AML-193 (cell line): ENCODE data around the gene SH3RF3.
A peak's percentile ranks its signal among the peaks of the same experiment; 100 is the strongest.

Experiments
- DNase-seq, 2 experiments: peaks; one replicate each; lab custom pipeline; 2025; lab: John Stamatoyannopoulos, UW

SH3RF3 gene

GRCh38 chr2:109435901-109436598 lies 307.0 kb downstream of the SH3RF3 start:
- no peak for DNase-seq

DNA sequence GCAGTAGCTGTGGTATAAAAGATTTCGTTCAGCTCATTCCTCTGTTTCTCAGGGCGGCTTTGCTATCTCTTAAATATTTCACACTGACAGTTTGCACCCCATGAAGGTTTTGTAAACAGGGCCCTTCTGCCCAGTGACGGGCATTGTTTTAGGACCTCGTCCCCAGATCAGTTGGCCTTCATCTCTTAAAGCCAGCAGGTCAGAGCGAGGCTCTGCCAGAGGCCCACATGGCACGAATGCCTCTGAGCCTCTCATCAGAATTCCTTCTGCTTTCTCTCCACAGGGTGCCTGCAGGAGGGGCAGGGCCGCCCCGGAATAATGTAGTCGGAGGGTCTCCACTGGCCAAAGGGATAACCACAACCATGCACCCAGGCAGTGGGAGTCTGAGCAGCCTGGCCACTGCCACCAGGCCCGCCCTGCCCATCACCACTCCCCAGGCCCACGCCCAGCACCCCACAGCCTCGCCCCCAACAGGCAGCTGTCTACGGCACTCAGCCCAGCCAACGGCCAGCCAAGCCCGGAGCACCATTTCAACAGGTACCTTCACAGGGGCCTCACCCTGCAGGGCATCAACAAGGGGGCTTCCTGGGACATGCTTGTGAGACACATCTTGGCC lies 307.7 kb downstream of the SH3RF3 start:
- DNase-seq: no peak

DNA sequence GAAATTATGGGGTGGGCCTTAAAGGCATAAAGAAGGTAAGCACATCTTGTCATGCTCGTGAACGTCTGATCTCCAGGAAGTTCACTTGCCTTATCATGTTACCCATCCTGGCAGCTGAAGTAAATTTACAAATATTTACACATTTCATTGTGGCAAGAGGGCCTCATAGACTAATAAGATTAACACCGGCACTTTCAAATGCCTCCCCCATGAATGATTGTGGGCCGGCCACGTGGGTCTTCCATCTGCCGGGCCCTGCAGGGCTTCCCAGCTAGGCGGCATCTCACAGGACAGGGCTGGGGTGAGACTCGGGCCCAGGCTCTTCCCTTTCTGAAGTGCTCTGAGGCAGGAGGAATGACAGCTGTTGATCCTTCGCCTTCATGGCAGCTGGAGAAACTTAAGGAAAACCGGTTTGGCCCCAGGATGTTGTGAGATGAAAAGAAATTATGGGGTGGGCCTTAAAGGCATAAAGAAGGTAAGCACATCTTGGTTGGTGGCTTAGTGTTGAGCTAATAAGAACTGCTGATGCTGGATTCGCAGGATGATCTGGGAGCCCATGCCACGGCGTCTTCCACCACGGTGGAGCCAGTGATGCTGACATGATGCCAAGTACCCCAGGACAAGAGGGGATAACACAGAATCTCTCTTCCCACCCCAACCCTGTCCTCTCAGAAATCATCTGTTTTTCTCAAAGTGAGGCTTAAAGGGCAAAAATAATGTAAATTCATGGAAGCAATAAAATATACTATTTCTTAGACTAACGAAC lies 308.5 kb downstream of the SH3RF3 start:
- no peak for DNase-seq

GRCh38 chr2:109438146-109438545 lies 309.1 kb downstream of the SH3RF3 start:
- DNase-seq: no peak

DNA sequence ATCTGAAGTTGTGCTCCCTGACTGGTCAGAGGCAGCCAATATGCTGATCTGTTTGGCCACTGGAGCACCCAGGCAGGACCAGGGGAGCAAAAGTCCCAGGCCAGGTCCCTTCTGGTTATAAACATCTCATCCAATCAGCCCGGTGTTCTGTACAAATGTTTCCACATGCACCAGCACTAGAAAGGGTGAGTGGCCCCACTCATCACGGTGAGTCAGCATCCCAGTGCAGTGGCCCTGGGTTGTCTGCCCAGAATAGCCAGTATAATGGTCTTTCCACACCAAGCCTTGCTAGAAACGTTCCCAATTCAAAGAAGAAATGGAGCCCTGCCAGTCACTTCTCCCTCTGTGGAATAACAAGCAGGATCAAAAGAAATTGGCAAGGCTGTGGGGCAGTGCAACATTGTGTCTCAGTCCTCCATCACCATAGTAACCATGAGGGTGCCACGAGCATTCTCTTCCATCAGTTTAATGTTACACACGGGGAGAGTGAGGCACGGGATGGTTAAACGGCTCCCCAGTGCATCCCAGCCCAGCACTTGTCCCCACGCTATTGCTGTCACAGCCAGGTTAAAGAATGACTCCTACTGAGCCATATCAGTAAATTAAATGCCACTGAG lies 309.9 kb downstream of the SH3RF3 start:
- DNase-seq: no peak

- no peak for DNase-seq
Measured at GRCh38 chr2:109439390-109439786, 310.4 kb downstream of the SH3RF3 start.

DNA sequence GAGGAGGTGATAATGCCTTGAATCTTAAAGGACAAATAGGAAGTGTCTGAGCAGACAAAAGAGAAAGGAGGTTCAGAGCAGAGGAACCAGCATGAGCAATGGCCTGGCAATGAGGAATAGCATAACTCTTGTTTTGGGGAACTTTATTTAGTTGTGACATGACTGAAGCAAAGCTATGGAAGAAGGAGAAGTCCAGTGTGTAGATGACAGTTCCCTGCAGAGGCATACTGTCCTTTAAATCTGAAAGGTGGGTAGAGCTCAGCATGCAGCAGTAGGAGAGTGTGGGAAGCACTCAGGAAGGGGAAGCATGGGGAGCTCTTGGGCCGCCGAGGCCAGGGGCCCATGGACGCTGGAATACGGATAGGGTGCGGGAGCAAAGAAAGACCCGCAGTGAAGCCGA lies 311.0 kb downstream of the SH3RF3 start:
- DNase-seq: no peak

DNA sequence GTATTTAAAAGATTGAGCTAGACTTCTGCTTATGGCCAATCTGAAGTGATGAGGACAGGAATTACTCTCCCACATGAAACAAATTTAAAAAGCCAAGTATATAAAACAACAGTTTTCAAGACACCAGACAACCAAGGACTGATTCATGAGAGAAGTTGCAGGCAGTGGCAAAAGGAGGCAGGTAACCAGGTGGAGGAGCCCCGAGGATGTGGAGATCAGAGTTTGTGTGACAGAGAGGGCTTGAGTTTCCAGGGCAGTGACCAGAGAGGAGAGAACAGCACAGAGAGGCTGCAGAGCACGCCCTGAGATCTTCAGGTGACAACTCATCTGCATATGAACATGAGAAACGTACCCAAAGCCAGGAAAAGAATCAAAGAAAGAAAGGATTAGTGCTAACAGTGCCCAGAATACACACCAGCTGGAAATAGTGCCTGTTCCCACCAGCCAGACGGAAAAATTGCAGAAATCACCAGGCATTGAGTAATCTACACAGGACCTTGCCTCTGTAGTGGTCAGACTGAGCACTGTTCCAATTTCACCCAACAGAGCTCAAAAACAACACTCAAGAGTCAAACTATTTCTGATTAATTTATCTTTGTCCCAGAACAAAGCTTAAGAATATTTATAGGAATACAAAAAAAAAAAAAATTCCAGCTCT lies 311.6 kb downstream of the SH3RF3 start:
- DNase-seq: no peak

DNA sequence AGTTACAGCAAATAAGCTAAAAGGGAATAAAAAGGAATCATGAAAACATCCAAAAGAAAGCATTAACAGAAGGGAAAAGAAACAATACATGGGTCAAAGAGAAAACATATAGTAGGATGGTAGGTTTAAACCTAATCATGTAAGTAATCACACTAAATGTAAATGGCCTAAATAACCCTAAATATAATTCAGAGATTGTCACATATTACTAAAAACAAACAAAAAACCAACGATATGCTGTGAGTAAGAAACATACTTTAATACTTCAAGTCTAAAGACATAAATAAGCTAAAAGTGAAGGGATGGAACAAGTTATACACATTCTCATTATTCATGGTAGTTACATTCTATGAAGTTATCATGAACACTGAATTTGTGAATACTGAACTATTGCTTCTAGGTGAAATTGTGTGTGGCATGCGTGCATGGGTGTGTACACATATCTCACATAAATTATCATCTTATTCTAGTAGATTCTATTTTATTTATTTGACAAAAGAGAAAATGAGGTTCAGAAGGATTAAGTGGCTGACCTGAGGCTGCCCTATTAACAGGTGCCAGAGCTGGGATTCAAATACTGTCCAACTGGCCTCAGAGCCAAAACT lies 313.8 kb downstream of the SH3RF3 start:
- DNase-seq: no peak

- DNase-seq: no peak
Measured at GRCh38 chr2:109444916-109445315, 315.9 kb downstream of the SH3RF3 start.

GRCh38 chr2:109446278-109447131 lies 317.5 kb downstream of the SH3RF3 start:
- DNase-seq: no peak

DNA sequence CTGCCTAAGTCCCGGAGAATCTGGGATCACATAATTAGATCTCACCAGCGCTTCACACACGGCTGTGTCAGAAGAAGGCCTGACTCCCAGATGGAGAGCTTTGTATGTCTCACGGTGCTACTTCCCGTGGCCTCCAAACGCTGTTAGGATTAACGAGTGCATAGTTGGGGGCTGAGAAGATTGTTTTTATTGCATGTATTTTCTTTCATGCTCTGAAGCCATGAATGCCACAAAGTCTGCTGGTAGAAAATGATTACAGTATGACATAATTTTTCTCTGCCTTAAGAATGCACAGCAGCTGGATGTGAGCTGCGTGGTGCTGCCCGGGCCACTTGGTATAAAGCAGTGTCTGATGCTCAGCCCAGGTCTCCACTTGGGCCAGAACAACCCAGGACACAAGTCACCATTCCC lies 318.3 kb downstream of the SH3RF3 start:
- no peak for DNase-seq

GRCh38 chr2:109447776-109448175 lies 318.8 kb downstream of the SH3RF3 start:
- DNase-seq: no peak

DNA sequence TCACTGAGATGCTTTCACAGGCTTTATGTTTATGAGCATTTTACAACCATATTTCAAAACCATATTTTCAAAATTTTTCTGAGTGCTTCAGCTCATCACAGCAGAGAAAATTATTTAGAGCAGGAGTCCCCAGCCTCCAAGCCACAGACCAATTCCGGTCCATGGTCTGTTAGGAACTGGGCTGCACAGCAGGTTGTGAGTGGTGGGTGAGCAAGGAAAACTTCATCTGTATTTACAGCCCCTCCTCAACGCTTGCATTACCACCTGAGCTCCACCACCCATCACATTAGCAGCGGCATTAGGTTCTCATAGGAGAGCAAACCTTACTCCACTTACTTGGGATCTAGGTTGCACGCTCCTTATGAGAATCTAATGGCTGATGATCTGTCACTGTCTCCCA lies 319.2 kb downstream of the SH3RF3 start:
- DNase-seq: no peak

DNA sequence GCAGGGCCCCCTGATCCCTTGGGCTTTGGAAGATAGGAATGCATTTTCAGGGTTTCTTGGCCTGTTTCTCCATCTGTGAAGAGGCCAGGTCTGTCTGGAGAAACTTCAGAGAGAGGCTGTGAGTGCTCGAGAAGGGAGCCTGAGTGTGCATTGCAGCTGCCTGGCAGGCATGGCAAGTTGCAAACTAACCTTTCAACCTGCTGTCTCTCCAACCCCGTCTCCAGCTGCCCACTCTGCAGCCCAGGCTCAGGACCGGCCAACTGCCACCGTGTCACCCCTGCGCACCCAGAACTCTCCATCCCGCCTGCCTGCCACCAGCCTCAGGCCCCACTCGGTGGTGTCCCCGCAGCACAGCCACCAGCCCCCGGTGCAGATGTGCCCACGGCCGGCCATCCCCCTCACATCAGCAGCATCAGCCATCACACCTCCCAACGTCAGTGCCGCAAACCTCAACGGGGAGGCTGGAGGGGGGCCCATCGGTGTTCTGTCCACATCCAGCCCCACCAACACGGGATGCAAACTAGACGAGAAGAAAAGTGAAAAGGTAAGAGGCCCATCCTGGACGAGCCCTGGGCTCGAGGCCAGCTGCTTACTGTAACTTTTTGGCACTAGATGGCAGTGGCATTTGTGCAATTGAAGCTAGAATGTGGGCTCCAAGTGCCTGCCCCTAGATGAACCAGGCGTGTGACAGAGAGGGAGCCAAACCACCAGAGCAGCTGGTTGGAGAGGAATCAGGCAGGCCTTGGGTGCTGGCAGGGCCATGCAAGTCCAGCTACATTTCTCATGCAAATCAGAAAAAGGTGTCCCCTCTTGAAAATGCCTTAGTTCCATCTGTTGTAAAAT lies 320.2 kb downstream of the SH3RF3 start:
- DNase-seq: peak; percentile 3 to 5

- no peak for DNase-seq
Measured at GRCh38 chr2:109450574-109451273, 321.7 kb downstream of the SH3RF3 start.

DNA sequence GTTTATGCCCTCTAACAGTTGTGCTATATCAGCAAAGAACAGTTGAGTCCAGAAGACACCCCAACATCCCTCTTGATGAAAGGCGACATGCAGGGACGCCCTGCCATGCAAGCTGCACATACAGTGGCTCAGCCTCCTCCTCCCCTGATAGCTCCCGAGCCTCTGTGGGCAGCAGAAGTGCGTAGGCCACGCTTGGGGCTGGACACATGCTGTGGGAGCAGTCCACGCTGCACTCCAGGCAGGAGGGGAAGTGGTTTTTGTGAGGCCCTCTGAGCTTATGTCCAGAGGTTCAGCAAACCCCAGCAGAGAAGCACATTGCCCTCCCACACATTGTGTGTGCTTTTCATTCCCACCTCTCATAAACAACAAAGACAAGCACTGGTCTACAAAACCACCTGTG lies 322.7 kb downstream of the SH3RF3 start:
- DNase-seq: no peak

- no peak for DNase-seq
Measured at GRCh38 chr2:109452318-109453305, 323.6 kb downstream of the SH3RF3 start.
